ENCODE data around the gene TTLL3. TPM values are rescaled to one million over a fixed set of nuclear protein-coding genes. Genes with fewer than 3 reads are reported as not detected.

TTLL3 gene
- total RNA-seq, 2 donors from 2014 or later: 21.6 to 35.0 TPM

- Histone ChIP-seq H3K27ac (ENCODE audit: low read depth, low read length) (no peak overlapping the region), H3K9me3 (ENCODE audit: control insufficient read depth, low read length) (no peaks in the 10 kb centered on the region), H3K27me3 (ENCODE audit: control insufficient read depth, insufficient read depth, low read length, poor library complexity, severe bottlenecking) (no peaks in the 10 kb centered on the region), H3K4me3 (ENCODE audit: low read length) (no peak overlapping the region), H3K36me3 (ENCODE audit: control insufficient read depth, insufficient read depth, low read length) (peaks cover 11% of the 10 kb centered on the region), H3K9ac (ENCODE audit: extremely low read depth, low read length, poor library complexity, severe bottlenecking) (no peak overlapping the region), H3K4me1 (ENCODE audit: control insufficient read depth, insufficient read depth, low read length) (no peaks in the 10 kb centered on the region)
- Mint-ChIP-seq H3K36me3 (ENCODE audit: low read depth) (peaks cover 24% of the 10 kb centered on the region), H3K4me1 (peaks cover 4% of the 10 kb centered on the region), H3K27ac (no peak overlapping the region), H3K27me3 (ENCODE audit: insufficient read depth) (peaks cover 1% of the 10 kb centered on the region), H3K4me3 (no peak overlapping the region), H3K9me3 (no peaks in the 10 kb centered on the region)
- 100% methylated on average over 1 of the region's 1 CpG; no CpG with 5 or more reads in 1 of the 2 experiments for WGBS, 2 experiments (ENCODE audit: insufficient coverage in 1 of 2, insufficient read length in 1 of 2)
- DNase-seq: no peak
- no peak for TF ChIP-seq CTCF (conservative IDR thresholded peaks at IDR 0.05)
Observed at GRCh38 chr3:9777694-9778021, 32.4 kb upstream of the TTLL3 start.

GRCh38 chr3:9778143-9779074, 31.7 kb upstream of the TTLL3 start:
- Mint-ChIP-seq H3K27me3 (ENCODE audit: insufficient read depth) (no peaks in the 10 kb centered on the region), H3K4me3 (no peak overlapping the region), H3K27ac (no peak overlapping the region), H3K36me3 (ENCODE audit: low read depth) (peaks cover 31% of the 10 kb centered on the region), H3K4me1 (peaks cover 4% of the 10 kb centered on the region), H3K9me3 (no peaks in the 10 kb centered on the region)
- Histone ChIP-seq H3K27me3 (ENCODE audit: control insufficient read depth, insufficient read depth, low read length, poor library complexity, severe bottlenecking) (no peaks in the 10 kb centered on the region), H3K27ac (ENCODE audit: low read depth, low read length) (no peak overlapping the region), H3K9ac (ENCODE audit: extremely low read depth, low read length, poor library complexity, severe bottlenecking) (no peak overlapping the region), H3K36me3 (ENCODE audit: control insufficient read depth, insufficient read depth, low read length) (peaks cover 16% of the 10 kb centered on the region), H3K4me3 (ENCODE audit: low read length) (no peak overlapping the region), H3K9me3 (ENCODE audit: control insufficient read depth, low read length) (no peaks in the 10 kb centered on the region), H3K4me1 (ENCODE audit: control insufficient read depth, insufficient read depth, low read length) (no peaks in the 10 kb centered on the region)
- 96 to 97% methylated on average over 4 to 5 of the region's 5 CpGs for WGBS, 2 experiments (ENCODE audit: insufficient coverage in 1 of 2, insufficient read length in 1 of 2)
- TF ChIP-seq CTCF (conservative IDR thresholded peaks at IDR 0.05): no peak
- no peak for DNase-seq

- Histone ChIP-seq H3K9me3 (ENCODE audit: control insufficient read depth, low read length) (no peaks in the 10 kb centered on the region), H3K9ac (ENCODE audit: extremely low read depth, low read length, poor library complexity, severe bottlenecking) (no peak overlapping the region), H3K4me1 (ENCODE audit: control insufficient read depth, insufficient read depth, low read length) (no peaks in the 10 kb centered on the region), H3K4me3 (ENCODE audit: low read length) (no peak overlapping the region), H3K27ac (ENCODE audit: low read depth, low read length) (no peak overlapping the region), H3K36me3 (ENCODE audit: control insufficient read depth, insufficient read depth, low read length) (peaks cover 22% of the 10 kb centered on the region), H3K27me3 (ENCODE audit: control insufficient read depth, insufficient read depth, low read length, poor library complexity, severe bottlenecking) (no peaks in the 10 kb centered on the region)
- Mint-ChIP-seq H3K4me1 (peaks cover 4% of the 10 kb centered on the region), H3K9me3 (no peaks in the 10 kb centered on the region), H3K4me3 (no peak overlapping the region), H3K36me3 (ENCODE audit: low read depth) (peaks cover 37% of the 10 kb centered on the region), H3K27me3 (ENCODE audit: insufficient read depth) (no peaks in the 10 kb centered on the region), H3K27ac (no peak overlapping the region)
- no peak for DNase-seq
- 94% methylated on average over 4 to 5 of the region's 6 CpGs for WGBS, 2 experiments (ENCODE audit: insufficient coverage in 1 of 2, insufficient read length in 1 of 2)
- TF ChIP-seq CTCF (conservative IDR thresholded peaks at IDR 0.05): no peak
Observed at GRCh38 chr3:9779075-9779593, 30.9 kb upstream of the TTLL3 start.

All from endodermal cell (in vitro differentiated cells).